NCI-H82 treated with DMSO at 0.1 percent for 48 hours (cell line): Measurements from ENCODE around the gene KCNMA1.
"Not testable (repeated sequence)": the region's sequence is repeated elsewhere in the genome, so short reads cannot be mapped to it uniquely, and the experiment has no call there.

Experiments used
- DNase-seq: peaks from one replicate; lab custom pipeline; 2025; ENCODE audit not compliant: unreplicated experiment; lab: John Stamatoyannopoulos, UW

The KCNMA1 gene

DNA sequence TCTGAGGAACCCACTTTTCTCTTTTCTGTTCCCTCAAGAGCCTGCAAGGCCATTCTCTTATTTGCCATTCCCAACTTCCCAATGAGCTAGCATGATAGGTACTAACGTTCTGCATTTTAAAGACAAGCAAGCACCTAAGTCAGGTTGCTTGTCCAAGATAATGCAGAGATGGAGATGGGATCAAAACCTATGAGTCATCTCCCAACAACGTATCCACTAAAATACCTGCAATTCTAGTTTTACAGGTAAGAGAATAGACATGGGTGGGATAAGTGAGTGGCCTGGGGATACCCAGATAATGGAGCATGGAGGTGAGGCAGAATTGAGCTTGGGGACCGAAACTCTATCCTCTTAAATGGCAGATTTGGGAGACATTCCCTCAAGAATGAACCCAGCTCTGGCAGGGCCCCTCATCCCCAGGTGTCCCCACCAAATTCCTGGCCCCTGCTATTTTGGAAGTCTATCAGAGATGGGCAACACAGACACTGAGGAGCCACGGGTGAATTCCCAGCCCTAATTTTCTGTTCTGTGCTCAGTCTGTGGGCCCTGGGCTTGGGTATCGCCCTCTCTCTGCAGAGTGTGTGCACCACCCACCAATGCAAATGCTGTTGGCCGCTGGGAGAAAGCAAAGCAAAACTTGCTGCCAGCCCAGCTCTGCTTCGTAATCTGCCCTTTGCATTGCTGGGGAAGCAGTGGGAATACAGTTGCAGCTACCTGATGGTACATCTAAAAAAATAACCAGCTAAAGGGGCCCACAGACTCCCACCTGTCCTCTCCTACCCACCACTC lies 98.3 kb downstream of the KCNMA1 start:
- DNase-seq, result no peak

DNA sequence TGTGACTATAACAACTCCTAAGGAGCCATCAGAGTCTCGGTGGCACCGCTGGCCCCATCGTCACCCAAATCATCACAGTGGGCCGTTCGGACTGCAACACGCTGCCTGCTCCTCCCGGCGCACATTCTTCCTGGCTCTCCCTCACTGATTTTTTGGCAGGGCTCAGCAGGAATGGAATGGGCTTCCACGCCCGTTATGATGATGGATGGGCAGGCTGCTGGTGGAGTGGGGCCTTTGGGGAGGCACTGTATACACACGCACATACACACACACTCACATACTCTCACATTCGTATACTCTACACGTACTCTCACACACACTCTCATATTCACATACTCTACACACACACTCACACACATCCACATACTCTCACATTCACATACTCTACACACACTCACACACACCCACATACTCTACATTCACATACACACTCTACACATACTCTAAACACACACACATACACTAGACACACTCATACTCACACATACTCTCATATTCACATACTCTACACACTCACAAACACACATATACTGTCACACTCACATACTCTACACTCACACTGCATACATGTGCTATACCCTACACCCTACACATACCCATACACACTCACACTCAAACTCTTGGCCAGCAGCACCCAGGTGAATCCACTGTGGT lies 99.8 kb downstream of the KCNMA1 start:
- DNase-seq, result no peak

DNA sequence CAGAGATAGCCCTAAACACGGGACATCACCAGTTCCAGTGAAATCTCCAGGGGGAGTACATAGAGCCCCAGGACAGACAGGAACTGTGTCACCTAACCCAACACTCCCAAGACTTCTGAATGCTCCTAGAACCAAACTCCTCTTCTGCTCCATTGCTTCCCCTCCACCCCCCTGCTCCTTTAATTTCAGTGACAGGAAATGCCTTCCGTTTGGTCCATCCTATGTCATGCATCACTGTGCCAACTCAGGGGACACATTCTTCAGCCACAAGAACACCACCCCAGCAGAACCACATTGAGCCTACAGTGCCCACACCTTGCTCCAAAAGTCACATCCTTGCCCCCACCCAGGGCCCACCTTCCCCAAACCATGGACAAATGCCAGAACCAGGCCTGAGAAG lies 100.5 kb downstream of the KCNMA1 start:
- DNase-seq, result no peak

DNA sequence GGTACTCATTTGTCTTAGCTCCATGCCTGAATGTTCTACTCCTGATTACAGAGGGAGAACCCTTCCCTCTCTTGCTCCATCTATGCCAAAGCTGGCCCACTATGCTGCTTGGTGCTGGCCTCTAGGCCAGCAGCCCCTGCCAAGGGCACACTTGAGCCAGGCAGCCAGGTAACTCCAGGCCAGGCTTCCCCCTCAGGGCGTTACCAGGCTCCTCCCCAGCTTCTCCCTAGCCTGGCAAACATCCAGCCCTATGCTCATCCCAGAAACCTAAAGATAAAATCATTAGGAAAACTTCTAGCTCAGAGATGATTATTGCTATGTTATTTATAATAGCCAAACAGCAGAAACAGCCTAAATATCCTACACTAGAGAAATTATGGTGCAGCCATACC lies 103.7 kb downstream of the KCNMA1 start:
- DNase-seq, result no peak

DNA sequence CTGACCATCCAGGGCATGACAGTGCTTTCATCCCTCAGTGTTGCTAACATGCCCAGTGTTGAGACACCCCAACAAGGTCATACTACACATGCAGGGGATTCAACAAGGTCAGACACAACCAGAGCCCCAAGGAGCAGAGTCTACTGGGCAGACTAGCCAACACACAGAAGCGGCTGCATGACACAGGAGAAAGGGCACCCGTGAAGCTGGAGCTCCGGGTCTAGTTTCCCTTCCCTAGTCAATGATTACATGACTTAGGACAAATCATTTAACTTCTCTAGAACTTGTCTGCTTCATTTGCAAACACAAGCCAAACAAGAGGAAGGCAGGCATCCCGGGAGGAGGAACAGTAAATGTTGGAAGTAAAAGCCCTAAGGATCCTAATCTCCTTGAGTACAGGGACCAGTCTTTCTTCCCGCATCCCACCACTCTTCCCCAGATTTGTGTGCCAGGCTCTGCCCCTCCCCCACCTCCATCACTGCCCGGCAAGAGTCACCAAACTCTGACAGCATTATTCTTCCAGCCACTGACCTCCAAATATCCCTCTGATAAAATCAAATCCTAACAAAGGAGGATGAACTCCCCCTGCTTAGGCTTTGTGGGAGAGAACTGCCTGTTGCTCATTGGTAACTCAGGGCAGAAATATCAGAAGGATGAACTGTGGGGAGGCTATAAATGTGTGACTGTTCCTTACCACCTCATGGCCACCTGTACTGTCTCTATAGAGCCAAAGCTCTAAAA lies 104.3 kb downstream of the KCNMA1 start:
- no peak for DNase-seq

DNA sequence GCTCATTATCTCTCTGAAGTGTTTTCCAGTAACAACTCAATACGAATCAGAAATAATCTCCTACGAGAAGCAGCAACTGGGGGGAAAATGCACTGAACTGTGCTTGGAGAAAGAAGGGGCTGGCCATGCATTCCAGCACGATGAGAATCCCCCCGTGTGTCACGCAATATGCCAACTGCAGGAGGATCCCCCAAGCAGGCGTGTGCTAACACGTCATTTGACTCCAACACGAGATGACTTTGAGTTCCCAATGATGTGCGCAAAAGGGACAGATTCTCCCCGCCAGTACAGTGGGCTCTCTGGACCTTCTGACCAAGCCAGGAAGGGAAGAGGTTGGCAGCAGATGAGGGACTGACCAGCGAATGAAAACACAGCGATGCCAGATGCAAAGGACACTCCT lies 105.5 kb downstream of the KCNMA1 start:
- no peak for DNase-seq

DNA sequence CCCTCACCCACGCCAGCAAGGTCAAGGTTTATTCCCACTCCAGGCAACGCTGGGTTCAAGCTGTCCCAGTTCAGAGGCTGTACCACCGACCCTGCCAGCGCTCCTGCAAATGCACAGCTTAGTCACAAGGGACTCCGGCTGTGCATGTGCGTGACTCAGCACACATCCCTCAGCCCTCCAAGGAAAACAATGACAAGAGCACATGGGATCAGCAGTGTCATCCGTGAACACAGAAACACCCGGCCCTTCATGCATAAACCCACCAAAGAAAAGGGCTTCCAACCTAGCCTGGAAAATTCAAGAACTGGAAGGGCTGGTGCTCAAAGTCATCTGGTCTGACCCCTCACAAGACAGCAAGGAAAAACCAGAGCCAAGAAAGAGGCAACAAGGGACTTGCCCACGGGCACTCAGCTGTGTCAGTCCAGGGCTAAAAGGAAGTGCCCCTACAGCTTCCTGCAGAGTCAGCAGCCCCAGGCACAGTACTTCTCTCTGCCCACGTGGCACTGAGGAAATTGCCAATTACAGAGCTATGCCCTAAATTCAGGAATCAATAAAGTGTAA lies 106.1 kb downstream of the KCNMA1 start:
- no peak for DNase-seq

DNA sequence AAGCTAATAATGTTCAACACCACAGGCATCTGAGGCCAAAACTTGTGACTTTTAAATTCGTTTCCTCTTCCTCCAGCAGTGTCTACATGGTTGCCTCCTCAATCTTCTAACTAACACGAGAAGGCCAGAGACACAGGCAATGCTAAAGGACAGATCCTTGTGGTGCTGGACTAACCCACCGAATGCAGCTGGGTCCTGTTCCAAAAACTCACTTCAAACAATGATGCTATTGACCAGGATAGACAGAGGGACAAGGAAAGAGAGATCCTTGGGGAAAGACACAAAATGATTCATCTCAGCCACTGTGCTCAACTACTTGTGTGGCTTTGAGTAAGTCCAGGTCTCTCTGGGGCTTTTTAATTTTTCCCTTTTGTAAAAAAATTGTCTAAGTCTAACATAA lies 107.6 kb downstream of the KCNMA1 start:
- no peak for DNase-seq

DNA sequence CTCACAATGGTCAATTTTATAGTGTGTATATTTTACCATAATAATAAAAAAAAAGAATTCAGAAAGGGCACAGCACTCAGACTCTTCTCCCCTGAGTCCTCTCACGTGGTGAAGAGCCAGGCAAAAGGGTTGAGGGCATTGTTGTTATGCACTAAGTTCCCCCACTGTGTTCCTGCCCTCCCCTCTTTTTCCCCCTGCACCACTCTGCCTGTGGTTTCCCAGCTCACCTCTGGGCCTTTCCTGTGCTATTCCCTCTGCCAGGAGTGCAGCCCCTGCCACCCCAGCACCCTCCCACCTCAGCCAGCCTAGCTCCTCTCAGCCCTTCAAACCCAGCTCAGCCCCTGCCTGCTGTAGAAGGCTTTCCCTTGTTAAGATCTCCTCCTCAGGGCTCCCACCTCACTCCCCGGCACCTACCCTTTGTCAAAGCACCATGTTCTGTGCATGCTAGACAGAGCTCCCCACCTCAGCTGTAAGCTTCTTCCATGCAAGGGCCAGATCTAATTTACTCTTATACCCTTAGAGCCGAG lies 108.5 kb downstream of the KCNMA1 start:
- DNase-seq, result no peak

DNA sequence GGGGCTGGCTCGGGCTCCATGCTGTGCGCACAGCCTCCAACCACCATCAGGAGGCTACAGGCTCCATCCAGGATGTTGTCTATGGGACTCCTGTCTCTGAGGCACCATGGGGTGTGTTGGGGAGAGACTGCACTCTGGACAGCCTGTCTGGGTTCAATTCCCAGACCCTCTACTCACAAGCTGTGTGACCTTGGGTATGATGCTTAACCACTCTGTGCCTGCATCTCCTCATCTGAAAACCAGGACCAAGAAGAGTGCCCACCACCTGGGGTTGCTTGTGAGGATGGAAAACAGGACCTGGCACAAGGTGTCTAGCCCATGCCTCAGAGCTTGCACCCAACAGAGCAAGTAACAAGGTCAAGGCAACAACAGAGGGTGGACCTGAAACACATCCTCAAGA lies 109.8 kb downstream of the KCNMA1 start:
- DNase-seq, result no peak

DNA sequence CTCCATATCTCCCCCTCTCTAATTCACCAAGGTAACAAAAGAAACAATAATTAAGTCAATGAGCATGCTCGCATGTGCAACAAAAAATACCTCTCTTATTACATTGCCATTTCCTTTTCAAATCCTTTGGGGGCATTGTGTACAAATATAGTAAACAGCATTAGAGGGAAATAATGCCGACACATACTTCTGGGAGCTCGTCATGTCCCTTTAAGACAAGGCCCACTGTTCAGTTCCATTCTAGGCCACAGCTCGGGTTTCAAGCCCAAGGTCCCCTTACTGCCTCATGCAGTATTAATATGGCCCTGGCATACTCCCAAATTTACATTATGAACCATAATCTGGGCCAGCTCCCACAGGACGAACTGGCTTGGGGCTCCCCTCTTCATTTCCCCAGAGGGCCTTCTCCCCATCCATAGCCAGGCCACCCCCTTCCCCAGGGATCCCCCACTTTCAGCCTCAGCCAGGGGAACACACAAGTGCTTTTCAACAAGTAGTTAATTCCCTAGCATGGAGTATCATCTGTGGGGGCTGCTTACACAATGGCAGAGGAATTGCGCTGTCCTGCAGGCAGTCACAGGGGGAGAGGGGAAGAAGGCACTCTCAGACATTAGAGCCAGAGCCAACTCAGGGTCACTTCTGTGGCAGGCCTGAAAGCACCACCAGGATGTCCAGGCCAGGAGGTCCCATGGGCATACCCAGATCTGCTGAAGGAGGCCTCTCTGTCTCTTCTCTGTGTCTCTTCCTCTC lies 110.6 kb downstream of the KCNMA1 start:
- DNase-seq, result no peak

DNA sequence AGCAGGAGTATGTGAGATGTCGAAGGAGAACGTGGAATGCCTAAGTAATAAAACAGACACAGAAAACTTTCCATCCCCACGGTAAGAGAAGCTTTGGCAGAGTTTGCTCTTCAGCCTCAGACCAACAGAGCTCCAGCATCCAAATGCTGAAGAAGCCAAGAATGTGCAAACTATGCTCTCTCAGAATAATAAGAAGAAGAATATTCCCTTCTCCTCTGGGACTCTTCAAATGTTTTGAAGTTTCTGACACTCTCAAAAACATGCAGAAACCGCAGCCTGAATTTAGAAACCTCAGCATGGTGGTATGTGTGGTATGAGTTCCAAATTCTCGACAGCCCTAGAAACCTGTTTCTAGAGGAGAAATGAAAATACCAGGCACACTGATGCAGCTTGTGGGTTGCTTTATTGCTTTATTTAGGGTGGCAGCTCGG lies 113.3 kb downstream of the KCNMA1 start:
- DNase-seq, result no peak

DNA sequence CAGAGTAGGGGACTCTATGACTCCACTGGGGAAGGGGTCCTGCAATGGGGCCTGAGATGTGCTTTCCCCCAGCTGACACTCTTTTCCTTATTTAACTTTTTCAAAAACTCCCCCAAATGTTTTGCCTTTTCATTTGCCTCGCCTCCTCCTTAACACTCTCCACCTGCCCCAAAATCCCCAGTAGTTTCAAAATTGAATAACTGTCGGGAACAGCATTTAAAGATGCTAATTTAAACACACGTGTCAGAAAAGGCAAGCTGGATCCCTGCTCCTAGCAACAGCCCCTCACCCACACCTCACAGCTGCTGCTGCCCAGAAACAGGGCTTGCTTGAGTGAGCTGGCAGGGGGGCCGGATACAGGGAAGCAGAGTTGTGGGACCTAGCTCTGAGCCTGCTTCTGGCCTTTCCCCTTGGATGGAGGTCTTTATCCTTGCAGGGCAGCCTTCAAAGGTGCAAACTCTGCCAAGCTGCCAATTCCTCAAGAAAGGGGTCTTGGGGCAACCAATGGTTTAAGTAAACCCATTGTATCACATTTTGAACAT lies 115.3 kb downstream of the KCNMA1 start:
- DNase-seq, result no peak

DNA sequence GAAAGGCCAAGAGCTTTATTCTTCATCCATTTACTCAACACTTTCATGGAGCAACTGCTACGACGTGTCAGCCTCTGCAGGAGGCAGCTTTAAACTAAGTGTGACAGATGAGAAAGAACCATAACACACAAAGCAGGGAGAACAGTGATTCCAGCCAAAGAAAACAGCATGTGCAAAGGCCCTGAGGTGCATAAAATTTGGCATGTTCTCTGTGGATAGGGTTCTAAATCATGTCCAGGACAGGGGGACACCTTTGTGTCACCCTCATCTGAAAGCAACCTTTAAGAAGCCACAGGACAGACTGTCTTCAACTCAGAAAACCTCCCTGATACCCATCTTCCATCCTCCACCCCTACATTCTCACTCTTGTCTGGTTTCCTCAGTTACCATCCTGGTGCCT lies 116.6 kb downstream of the KCNMA1 start:
- DNase-seq, result no peak

DNA sequence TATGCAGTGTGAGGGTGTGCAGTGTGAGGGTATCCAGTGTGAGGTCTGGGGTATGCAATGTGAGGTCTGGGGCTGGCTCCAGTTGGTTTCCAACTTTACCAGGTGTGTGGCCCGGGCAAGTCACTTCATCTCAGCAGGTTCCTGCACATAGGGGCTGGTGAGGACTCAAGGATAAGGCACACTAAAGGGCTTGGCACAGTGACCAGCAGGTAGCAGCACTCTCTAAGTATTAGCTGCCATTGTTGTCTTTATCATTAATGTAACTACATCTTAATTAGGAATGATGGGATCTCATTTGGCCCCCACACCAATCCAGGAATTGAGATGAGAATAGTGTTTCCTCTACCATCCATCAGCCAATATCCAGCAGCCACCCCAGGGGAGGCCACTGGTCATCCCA lies 117.3 kb downstream of the KCNMA1 start:
- DNase-seq, result no peak

DNA sequence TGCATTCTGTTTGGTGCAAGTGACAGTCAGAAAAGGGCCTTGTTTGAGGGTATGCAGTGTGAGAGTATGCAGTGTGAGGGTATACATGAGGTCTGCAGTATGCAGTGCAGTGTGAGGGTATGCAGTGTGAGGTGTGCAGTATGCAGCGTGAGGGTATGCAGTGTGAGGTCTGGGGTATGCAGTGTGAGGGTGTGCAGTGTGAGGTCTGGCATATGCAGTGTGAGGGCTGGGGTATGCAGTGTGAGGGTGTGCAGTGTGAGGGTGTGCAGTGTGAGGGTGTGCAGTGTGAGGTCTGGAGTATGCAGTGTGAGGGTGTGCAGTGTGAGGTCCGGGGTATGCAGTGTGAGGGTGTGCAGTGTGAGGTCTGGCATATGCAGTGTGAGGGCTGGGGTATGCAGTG lies 117.8 kb downstream of the KCNMA1 start:
- DNase-seq, result not testable (repeated sequence)

DNA sequence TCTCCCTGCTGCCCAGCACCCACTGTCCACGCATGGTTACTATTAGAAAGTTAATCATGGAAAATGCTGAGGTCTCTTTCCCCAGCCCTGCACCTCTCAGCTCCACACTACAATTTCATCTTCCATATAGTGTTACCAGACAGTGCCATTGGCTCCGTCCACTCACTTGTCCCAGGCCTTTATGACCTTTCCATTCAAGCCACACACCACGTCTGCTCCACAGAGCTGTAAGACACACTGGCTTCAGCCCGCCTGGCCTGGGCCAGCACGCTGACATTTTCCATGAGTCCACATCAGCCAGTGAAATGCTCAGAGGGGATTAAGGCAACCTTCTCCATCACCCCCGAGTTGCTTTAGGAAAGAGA lies 118.7 kb downstream of the KCNMA1 start:
- no peak for DNase-seq

DNA sequence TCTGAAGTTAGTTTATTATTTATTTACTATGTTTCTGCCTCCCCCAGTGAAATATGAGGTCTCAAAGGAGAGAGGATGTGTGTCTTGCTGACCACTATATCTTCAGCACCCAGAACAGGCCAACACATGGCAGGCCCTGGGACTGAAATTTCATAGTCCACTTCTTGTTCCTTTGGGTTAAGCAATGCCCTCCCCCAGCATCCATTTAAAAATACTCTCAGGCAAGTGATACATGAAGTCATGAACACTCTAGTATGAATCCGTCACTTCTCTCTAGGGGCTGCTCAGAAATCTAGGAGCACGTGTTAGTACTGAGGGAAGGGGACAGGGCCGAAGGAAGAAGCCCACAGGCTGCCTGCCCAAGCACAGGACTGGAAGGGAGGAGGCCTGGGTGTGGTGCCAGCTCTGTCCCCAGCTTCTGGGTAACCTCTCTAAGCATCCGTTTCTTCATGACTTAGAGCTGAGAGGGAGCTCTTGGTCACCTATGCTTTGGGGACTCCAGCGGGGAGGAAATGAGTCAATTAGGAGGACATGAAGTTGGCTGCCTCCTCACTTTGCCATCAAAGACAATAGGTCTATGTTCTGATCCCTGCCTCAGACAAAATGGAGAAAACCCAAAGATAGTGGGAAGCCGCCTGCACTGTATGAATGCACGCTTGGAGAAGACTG lies 119.2 kb downstream of the KCNMA1 start:
- DNase-seq, result no peak

DNA sequence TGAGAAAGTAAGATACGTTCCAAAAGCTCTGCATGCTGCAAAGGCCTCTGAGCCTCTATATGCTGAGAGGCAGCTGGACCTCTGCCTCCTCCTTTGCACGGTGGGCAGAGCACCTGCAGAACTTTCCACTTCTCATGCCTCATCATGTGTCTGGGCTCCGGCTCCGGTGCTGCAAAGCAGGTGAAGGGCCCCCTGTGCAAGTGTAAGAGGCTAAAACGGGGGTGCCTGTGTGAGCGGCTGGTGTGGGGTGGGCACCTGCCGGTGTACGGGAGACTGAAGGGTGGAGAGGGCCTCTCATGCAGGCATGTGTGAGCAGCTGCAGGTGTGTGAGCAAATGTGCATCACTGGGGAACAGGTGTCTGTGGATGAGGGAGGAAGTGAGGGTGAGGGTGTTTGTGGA lies 121.0 kb downstream of the KCNMA1 start:
- no peak for DNase-seq

DNA sequence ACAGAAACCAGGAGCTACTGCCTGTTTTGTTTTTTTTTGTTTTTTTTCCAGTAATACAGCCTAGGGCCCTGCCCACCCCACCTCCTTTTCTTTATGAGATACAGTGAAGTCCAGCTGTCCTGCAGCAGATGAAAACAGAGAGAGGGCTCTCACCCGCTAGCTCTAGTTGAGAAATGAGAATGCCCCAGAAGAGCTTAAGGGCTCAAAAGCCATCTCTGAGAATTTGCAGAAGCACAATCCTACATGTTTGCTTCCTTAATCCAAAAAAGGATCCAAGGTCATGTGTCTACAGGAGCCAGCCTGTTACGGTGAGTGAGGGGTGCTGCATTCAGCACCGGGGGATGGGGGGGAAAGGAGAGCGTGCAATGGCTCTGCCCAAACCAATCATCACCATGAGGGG lies 122.7 kb downstream of the KCNMA1 start:
- no peak for DNase-seq
